NOMO-1 treated with DMSO at 0.1 percent for 48 hours (cell line): ENCODE data around the gene BAZ1B.
"Not testable (repeated sequence)": the region's sequence is repeated elsewhere in the genome, so short reads cannot be mapped to it uniquely, and the experiment has no call there.

ENCODE experiments used
- DNase-seq: peaks from one replicate; lab custom pipeline; 2025; ENCODE audit not compliant: unreplicated experiment; lab: John Stamatoyannopoulos, UW

Gene BAZ1B, protein sequence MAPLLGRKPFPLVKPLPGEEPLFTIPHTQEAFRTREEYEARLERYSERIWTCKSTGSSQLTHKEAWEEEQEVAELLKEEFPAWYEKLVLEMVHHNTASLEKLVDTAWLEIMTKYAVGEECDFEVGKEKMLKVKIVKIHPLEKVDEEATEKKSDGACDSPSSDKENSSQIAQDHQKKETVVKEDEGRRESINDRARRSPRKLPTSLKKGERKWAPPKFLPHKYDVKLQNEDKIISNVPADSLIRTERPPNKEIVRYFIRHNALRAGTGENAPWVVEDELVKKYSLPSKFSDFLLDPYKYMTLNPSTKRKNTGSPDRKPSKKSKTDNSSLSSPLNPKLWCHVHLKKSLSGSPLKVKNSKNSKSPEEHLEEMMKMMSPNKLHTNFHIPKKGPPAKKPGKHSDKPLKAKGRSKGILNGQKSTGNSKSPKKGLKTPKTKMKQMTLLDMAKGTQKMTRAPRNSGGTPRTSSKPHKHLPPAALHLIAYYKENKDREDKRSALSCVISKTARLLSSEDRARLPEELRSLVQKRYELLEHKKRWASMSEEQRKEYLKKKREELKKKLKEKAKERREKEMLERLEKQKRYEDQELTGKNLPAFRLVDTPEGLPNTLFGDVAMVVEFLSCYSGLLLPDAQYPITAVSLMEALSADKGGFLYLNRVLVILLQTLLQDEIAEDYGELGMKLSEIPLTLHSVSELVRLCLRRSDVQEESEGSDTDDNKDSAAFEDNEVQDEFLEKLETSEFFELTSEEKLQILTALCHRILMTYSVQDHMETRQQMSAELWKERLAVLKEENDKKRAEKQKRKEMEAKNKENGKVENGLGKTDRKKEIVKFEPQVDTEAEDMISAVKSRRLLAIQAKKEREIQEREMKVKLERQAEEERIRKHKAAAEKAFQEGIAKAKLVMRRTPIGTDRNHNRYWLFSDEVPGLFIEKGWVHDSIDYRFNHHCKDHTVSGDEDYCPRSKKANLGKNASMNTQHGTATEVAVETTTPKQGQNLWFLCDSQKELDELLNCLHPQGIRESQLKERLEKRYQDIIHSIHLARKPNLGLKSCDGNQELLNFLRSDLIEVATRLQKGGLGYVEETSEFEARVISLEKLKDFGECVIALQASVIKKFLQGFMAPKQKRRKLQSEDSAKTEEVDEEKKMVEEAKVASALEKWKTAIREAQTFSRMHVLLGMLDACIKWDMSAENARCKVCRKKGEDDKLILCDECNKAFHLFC (N-terminal part only)

DNA sequence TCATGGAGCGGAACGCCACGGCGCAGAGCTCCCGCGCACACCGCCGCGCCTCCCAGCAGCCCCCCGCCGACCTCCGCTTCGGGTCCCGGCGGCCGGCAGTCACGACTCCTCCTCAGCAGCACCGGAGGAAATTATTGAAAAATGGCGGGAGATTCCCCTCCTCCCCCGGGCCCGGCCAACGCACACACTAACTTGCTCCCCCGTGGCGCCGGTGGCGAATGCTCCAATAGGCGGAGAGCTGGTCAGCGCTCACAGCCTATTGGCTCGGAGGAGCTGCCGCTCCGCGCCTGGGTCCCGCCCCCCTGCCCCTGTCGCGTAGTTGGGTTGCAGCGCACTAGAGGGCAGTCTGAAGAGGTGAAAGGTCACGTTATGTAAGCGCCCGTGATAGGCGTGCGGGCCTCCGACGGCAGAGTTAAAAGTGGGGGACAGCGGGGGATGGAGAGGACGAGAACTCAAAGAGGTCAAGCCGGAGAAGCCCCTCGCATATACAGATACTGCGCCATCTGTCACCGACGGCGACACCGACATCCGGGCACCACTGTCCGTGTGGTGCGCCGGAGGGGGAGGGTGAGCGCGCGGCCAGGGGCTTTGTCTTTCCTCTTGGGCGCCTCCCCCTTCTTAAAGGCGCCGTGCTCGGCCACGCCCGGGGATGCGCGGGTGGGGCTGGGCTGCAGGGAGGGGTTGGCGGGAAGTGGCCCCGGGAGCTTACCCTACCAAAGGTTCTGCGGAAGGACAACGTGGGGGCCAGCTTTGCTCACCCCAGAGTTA lies at the start of gene BAZ1B:
TSS of gene BAZ1B (minus strand) at position 189 of the 768 bp plus-strand sequence. CDS start 360 bp downstream, outside the sequence.
- DNase-seq: peak; percentile 100

DNA sequence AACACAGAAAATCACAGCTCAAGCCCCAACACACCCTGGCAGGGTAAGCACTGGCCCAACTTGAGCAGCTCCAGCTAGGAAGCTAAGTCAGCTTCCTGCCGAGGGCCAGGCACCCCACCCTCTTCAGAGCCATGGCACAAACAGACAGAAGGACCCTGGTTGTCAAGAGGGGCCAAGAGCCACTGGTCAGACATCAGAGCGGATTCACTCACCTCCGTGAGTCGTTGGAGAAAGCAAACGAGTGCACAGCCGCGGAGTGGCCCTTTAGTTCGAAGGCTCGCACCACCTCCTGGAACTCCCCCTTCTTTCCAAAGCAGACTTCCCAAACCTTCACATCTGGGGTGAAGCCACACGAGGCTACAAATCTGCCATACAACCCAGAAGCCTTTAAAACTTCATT lies 48.9 kb upstream of the BAZ1B start:
- no peak for DNase-seq

DNA sequence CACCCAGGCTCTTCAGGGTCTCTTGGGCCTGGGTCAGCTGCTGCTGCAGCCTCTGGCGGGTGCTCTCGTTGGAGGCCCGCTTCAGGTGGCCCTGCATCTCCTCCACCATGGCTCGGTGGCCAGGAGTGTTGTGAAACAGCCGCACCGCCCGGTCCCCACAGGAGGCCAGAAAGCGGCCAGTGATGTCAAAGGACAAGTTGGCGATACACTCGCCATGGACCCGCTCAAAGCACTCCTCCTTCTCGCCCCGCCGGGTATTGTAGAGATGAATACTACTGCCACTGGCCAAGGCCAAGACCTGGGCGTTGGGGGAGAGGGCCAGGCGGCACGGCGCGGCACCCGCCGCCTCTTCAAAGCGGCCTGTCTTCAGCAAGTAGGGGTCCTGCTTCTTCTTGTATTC lies 48.4 kb upstream of the BAZ1B start:
- DNase-seq: no peak

DNA sequence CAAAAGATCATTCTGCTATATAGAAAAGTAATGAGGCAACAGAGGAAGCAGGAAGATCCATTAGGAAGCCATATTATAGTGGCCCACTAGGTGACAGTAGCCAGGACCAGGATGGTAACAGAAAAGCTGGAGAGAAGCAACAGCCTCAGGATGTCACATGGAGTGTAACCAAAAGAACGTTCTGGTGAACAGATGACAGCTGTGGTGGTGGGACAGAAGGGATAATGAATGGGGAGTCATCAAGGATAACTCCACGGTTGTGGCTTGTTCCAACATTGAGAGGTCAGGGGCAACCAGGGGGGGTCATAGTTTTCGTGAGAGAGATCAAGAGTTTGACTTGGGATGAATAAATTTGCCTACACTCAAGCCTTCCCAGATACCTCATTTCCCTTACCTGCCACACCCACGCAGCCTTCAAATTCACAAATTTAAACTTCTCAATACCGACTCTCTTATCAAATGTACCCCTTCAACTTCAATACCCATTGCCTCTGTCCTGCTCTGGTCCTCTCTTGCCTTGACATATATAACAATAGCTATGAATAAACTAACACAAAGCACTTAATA lies 47.0 kb upstream of the BAZ1B start:
- no peak for DNase-seq

DNA sequence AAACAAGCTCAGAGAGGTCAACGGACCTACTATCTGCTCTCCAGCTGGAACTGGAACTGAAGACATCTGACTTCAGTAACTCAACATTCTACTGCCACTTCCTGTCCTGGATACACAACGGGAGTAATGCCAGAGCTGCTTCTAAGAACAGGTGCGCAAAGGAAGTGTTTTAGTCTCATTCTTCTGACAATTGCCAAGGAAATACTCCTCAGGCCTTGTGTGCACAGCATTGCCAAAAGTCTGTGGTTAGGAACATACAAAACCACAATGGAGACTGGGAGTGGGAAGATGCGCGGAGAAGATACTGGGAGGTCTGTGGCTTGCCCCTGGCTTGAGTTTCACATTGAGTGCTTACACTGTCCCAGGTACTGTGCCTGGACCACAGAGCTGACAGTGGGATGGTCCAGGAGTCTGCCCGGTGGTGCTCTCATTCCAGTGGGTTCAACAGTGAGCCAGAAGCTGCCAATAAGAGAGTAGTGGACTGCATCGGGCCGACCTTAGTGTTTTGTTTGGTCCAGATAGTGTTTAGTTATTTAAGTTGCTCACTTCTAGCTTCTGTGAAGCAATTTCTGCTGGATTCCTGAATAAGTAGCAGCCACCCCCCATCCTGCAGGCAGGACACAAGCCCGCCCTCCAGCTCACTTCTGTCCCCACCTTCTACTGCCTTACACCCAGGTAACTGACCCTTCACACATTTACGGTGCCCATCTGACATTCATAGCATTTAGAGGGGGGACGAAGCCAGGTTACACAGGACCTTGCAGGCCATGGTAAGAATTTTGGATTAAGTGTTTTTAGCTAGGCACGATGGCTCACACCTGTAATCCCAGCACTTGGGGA lies 46.0 kb upstream of the BAZ1B start:
- DNase-seq: no peak

DNA sequence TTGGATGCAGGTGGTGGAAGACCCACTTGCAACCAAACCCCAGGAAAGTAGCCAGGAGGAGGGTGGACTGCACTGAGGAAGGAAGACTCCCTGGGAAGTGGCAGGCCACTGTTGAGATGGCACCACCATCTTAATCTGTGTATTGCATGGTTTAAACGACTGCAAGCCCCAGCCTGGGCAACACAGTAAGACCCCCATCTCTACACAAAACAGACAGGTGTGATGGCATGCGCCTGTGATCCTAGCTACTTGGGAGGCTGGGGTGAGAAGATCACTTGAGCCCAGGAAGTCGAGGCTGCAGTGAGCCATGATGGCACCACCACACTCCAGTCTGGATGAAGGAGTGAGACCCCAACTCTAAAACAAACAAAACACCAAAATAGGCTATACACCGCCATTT lies 45.0 kb upstream of the BAZ1B start:
- no peak for DNase-seq

DNA sequence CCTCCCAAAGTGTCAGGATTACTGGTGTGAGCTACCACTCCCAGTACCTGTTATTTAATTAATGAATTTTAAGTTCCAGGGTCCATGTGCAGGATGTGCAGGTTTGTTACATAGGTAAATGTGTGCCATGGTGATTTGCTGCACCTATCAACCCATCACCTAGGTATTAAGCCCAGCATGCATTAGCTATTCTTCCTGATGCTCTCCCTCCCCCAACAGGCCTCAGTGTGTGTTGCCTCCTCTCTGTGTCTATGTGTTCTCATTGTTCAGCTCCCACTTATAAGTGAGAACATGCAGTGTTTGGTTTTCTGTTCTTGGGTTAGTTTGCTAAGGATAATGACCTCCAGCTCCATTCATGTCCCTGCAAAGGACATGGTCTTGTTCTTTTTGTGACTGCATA lies 44.3 kb upstream of the BAZ1B start:
- not testable (repeated sequence) for DNase-seq

DNA sequence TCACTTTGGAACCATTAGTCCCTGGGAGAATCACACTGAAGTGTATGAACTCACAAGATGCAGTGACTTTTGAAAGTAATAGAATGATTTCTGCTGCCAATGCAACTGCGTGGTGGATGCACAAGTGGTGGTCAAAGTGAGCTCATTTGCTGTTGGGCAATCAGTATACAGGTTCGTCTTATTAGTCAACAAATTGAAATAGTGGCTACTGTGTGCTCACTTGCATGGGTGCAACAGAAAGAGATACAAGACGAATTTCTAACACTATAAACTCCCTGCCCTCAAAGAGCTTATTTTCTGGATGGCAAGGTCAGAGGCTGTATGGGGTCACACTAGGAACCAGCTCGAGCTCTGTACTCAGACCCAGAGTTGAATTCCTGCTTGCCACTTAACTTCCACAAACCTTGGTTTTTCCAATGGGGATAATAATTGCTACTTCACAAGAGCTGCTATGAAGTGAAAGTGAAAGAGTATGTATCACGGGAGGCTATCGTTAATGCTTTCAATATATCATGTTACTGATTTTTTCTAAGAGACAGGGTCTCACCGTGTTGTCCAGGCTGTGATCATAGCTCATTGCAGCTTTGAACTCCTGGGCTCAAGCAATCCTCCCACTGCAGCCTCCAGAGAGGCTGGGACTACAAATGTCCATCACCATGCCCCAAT lies 43.7 kb upstream of the BAZ1B start:
- DNase-seq: peak; percentile 59

DNA sequence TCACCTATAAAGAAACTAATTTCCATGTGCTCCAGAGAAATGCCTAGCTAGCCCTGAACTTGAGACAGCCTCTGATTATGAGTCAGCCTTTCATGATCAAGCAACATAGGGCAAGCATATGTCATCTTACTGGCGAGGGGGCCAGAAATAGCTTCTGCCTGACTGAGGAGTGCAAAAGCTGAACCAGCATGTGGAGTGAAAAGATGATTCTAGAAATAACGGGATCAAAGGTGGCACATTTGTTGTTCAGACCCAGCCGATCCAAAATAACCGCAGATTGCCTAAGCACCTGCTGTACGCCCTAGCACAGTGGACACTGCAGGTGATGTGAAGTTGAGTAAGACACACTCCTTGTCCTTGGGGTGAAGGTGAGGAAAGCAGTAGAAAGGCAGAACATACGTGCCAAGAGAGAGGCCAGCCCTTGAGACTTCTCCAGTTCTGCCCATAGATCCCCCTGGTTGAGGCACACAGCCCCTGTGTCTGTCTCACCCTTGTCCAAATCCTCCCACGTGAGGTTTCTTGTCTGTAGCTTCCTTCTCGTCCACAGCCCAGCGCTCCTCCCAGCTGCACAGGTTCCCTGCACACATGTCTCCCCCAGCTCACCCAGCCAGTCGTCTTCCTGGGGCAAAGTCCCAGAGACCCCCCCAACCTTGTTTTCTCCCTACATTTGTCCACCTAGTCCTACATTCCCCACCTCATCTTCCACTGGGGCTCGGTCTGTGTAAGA lies 38.2 kb upstream of the BAZ1B start:
- DNase-seq: peak; percentile 85

DNA sequence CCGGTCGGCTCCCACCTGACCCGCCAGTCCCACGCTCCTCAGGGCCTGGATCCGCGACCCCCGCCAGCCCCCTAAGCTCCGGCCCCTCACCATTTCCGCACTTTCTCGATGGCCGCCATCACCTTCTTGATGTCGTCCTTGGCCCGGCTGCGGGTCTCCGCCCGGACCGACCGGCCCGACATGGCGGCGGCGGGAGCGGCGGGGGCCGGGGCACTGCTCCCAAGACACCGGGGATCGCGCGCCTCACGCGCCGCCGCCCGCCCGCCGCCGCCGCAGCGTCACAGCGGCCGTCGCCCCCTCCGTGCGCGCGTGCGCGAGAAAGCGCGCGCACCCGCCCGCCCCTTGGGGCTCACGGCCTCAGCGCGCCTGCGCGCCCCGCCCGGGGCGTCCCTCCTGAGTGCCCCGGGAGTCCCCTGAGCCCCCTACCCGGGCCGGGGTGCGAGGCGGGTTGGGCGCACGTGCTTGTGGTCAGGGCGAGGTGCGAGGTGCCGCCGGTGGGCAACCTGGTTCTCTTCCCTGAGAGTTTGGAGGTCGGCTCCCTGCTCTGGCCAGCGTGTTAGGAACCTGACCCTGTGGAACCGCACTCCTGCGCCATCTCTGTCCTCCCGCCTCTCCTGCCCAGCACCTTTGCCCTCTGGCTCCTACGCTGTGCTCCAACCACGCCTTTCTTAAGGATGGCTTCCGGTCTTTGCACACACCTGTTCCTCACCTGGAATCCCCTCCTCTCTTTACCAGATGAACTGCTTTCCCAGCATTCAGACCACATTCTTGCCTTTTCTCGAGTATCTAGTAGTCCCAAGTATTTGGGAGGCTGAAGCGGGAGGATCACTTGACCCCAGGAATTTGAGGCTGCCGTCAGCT lies 35.5 kb upstream of the BAZ1B start, which contains the start of gene BCL7B:
TSS of gene BCL7B (minus strand) at position 294 of the 861 bp plus-strand sequence. CDS start at position 182, 112 bp downstream.
- DNase-seq: peak; percentile 78

DNA sequence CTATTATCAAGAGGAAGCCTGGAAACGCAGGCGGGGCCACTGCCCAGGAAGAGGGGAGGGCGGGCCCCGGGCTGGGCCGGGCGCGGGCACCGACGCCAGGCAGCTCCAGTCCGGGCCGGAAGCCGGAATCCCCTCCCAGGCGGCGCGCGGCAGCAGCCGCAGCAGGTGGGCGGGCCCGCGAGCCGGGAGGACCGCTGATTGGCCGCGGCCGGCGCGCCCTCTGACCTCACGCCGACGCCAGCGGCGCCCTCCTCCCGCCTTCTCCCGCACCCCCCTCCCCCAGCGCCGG lies 35.0 kb upstream of the BAZ1B start:
- DNase-seq: peak; percentile 100

DNA sequence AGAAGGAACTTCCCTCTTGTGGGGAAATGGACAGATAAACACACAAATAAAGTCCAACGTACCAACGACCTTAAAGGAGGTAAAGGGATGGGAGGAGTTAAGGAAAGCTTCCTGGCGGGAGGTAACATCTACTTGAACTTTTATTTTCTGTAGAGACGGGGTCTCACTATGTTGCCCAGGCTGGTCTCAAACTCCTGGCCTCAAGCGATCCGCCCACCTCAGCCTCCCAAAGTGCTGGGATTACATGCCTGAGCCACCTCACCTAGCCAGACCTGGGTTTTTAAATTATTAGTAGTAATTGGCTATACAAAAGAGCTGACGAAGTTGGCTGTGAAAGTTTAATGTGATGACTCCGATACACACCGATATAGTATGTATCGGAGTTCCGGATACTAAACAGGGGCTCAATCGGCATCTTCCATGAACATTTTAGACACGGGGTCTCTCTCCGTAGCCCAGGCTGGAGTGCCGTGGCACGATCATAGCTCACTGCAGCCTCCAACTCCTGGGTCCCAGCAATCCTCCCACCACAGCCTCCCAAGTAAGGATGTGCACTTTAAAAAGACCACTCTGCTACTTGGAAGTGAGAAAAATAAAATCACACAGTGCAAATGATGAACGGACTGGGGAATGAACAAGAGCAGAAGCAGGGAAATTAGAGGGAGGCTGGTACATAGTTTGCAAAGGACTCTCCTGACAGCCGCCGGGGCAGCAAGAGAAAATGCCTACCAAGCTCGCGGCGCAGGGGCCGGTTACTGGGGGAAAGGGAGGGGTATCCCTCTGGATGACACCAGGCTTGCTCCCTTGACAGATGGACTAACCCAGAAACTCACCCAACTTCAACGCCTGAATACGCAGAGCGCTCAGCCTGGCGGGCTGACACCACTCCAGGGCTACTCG lies 34.4 kb upstream of the BAZ1B start:
- peak; percentile 58 for DNase-seq

DNA sequence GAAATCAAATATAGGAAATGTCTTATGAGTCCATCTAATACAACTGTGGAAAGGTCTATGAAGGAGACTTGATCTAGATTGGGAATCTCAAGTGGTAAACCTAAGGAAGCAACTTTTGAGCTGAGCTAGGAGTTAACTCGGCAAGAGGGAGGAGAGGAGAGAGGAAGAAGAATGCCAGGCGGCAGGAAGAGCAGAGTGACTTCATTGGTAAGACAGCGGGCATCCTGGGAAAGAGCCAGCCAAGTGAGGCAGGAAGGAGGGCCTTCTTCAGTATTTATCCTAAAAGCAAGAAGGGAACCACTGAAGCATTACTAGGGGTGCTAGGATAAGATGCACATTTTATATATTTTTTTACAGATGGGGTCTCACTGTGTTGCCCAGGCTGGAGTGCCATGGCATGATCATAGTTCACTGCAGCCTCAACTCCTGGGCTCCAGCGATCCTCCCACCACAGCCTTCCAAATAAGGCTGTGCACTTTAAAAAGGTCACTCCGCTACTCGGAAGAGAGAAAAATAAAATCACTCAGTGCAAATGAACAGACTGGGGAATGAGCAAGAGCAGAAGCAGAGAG lies 33.4 kb upstream of the BAZ1B start:
- no peak for DNase-seq

DNA sequence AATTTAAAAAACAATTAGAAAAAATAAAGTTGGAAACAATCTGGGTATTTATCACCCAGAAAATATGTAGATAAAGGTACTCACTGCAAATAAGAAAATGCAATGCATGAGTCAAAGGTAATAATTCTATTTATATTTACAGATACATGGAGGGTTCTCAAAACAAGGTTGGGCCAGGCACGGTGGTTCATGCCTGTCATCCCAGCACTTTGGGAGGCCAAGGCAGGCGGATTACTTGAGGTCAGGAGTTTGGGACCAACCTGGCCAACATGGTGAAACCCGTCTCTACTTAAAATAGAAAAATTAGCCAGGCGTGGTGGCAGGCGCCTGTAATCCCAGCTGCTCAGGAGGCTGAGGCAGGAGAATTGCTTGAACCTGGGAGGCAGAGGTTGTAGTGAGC lies 28.0 kb upstream of the BAZ1B start:
- not testable (repeated sequence) for DNase-seq

DNA sequence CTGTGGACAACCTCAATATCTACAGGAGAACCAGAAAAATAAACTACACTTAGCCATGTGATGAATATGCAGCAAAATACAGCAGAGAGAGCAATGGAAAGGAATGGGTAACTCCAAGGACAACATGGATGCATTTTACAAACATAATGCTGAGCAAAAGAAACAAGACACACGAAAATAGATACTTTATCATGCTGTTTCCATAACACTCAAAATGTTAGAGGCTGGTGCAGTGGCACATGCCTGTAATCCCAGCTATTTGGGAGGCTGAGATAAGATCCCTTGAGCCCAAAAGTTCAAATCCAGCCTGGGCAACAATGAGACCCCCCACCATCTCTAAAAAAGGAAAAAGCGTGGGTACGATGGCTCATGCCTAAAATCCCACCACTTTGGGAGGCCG lies 27.1 kb upstream of the BAZ1B start:
- DNase-seq: no peak

DNA sequence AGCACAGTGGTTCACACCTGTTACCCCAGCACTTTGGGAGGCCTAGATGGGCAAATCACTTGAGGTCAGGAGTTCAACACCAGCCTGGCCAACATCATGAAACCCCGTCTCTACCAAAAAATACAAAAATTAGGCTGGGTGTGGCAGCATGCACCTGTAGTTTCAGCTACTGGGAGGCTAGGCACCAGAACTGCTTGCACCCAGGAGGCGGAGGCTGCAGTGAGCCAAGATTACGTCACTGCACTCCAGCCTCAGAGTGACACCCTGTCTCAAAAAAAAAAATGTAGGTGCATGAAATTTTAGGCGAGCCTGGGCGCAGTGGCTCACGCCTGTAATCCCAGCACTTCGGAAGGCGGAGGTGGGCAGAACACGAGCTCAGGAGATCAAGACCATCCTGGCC lies 25.7 kb upstream of the BAZ1B start:
- no peak for DNase-seq
